HG02642 (cell line): ENCODE measurements around the gene ASTN2.

Experiments used
- ATAC-seq: cut with Tn5 transposase; IDR thresholded peaks from one replicate; pipeline ENCODE4 v1.9.1; 2021; ENCODE audit warnings: mild to moderate bottlenecking; ENCODE audit not compliant: unreplicated experiment, poor library complexity

The ASTN2 gene

GRCh38 chr9:116628716-116629115, 786.1 kb downstream of the ASTN2 start:
- no peak for ATAC-seq

- ATAC-seq: no peak
These were observed 787.4 kb downstream of the ASTN2 start for GRCh38 chr9:116627433-116627832.

GRCh38 chr9:116626762-116627161, 788.1 kb downstream of the ASTN2 start:
- no peak for ATAC-seq

GRCh38 chr9:116623715-116624114, 791.1 kb downstream of the ASTN2 start:
- ATAC-seq: no peak

- ATAC-seq: no peak
These were observed 797.5 kb downstream of the ASTN2 start for GRCh38 chr9:116617389-116617788.

- no peak for ATAC-seq
These were observed 798.4 kb downstream of the ASTN2 start for GRCh38 chr9:116616304-116616914.

- ATAC-seq: no peak
These were observed 806.8 kb downstream of the ASTN2 start for GRCh38 chr9:116608064-116608463.

- ATAC-seq: no peak
These were observed 808.9 kb downstream of the ASTN2 start for GRCh38 chr9:116605904-116606341.

- no peak for ATAC-seq
These were observed 809.8 kb downstream of the ASTN2 start for GRCh38 chr9:116605060-116605459.

- no peak for ATAC-seq
These were observed 810.6 kb downstream of the ASTN2 start for GRCh38 chr9:116604251-116604650.

GRCh38 chr9:116599342-116599884, 815.4 kb downstream of the ASTN2 start:
- ATAC-seq: no peak

GRCh38 chr9:116596646-116597045, 818.2 kb downstream of the ASTN2 start:
- no peak for ATAC-seq

- ATAC-seq: no peak
These were observed 820.3 kb downstream of the ASTN2 start for GRCh38 chr9:116594547-116594946.

- ATAC-seq: no peak
These were observed 821.9 kb downstream of the ASTN2 start for GRCh38 chr9:116592970-116593369.

GRCh38 chr9:116589392-116590354, 825.2 kb downstream of the ASTN2 start:
- ATAC-seq: no peak

- no peak for ATAC-seq
These were observed 826.9 kb downstream of the ASTN2 start for GRCh38 chr9:116587919-116588318.

GRCh38 chr9:116585896-116586295, 829.0 kb downstream of the ASTN2 start:
- ATAC-seq: no peak

GRCh38 chr9:116585204-116585603, 829.7 kb downstream of the ASTN2 start:
- no peak for ATAC-seq

GRCh38 chr9:116580853-116581252, 834.0 kb downstream of the ASTN2 start:
- no peak for ATAC-seq

GRCh38 chr9:116576386-116576785, 838.5 kb downstream of the ASTN2 start:
- ATAC-seq: no peak

- ATAC-seq: no peak
These were observed 840.7 kb downstream of the ASTN2 start for GRCh38 chr9:116574027-116574679.
